Breast epithelium (tissue), 3 donors: ENCODE results near the gene ABHD4.

Source experiments
- CTCF ChIP-seq, 3 donors: fragments of 450-650 bp; IDR thresholded peaks; one replicate each; pipeline ENCODE4 v1.5.1; 2016 to 2017; ENCODE audit warnings: antibody characterized with exemption in 3 of 3, mild to moderate bottlenecking in 3 of 3, moderate library complexity in 3 of 3
- POLR2AphosphoS5 ChIP-seq, 3 donors: sonication (generic); formaldehyde crosslinking; IDR thresholded peaks; one replicate each; pipeline ENCODE4 v1.6.1; 2017; ENCODE audit warnings: antibody characterized with exemption in 3 of 3

- no peak for TF ChIP-seq CTCF (IDR thresholded peaks at IDR 0.05)
- no peak for TF ChIP-seq POLR2AphosphoS5 (IDR thresholded peaks at IDR 0.05)
Measured at GRCh38 chr14:22560662-22561365, 37.3 kb upstream of the ABHD4 start.
